ENCODE measurements around the gene LASP1.

The LASP1 gene

GRCh38 chr17:38868817-38869525 is 887 bp upstream of the LASP1 start:
- DNase-seq (ENCODE audit: low read depth in 2 of 2): peak; percentile 86 to 94

- DNase-seq (ENCODE audit: low read depth in 2 of 2): peak; percentile 51 to 66
Measured at GRCh38 chr17:38870259-38871165, 654 bp downstream of the LASP1 start.

DNA sequence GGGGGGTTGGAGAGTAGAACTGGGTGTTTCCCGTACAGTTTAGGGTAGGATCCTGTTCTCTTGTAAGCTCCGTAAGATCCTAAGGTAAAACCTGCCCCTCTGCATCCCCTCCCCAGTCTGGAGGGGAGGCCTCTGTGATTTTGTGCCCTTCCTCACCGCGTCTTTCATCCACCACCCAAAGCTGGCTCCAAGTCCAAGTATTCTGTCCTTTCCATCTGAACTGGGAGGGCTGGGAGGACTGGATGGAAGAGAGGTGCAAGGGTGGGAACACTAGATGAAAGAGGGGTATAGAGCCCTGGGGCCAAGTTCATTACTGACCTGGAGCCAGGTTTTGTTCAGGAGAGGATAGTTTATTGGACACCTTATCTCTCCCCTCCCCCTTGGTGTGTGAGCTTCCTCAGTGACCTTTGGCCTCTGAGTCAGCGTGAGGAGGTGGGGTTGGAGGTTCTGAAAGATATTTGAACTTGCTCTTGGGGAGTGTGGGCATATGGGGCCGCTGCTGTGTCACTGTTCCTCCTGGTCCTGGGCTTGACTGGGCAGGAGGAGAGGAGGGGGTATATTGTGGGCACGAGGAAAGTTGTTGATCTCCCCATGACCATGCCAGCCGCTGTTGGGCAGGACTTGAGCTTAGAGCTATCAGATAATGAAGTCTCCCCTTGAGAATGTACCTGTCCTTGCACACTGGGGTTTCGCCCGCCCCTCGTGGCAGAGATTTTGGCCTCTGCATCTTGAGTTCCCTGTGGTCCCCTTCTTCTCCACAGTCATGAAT is 1.6 kb downstream of the LASP1 start:
- DNase-seq (ENCODE audit: low read depth in 2 of 2): peak; percentile 58 to 73

GRCh38 chr17:38872027-38872511 is 2.2 kb downstream of the LASP1 start:
- no peak for DNase-seq (ENCODE audit: low read depth in 2 of 2)

DNA sequence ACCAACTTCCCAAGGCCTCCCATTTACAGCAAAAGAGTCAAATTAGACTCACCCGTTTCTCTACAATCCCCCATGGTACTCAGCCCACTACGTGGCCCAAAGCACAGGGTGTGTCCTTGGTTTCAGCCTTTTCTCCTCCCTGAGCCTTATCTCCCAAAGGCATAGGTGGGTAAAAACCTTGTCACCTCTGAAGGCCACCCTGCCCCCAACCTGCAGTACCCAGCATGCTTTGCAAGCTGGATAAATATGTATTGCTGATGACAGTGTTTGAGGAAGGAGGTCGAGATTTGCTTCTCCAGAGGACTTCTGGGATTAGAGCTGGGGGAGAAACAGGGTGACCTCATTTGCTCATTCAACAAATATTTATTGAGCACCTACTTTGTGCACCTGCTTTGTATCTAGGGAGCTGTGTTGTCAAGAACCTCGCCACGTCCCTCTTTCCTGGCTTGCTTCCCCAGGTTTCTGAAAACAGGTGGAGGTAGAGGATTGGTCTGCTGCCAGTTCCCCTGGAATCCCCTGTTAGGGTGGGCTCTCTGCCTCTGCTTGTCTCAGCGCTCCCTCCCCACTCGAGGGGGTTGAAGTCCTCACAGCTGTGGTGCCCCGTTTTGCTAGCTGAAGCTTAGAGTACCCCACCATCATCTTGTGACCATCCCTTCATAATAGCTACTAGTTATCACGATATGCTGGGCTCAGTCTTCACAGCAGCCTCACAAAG is 3.0 kb downstream of the LASP1 start:
- no peak for DNase-seq (ENCODE audit: low read depth in 2 of 2)

DNA sequence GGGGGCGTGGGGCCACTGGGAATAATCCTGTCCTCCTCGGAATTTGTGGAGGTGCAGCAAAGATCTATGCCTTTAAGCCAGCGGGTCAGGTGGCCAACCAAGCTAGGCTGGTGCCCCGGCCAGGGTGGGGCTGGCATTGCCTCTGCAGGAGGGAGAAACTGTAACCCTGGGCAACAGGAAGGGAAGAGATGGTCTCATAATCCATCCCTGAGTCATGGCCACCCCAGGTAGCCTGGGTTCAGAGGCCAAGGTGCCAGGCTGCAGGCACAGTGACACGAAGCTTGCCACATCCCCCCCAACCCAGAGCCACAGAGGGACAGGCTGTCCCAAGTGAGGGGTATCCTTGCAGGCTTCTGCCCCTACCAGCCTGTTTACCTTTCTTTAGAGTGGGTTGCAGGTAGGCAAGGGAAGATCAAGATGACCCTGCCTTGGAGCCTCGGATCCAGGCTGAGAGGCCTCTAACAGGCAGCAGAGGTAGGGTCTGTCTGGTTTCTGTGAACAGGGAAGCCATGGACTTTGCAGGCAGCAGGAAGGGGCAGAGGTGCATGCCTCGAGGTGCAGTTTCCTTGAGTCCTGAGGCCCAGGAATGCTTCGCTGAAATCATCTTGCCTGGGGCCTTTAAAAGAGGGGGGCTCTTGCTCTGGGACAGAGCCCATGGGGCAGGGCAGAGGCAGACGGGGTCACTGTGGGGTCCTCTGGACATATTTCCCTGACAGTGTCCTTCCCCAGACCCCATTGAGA is 4.0 kb downstream of the LASP1 start:
- no peak for DNase-seq (ENCODE audit: low read depth in 2 of 2)

- no peak for DNase-seq (ENCODE audit: low read depth in 2 of 2)
Measured at GRCh38 chr17:38874505-38875400, 4.9 kb downstream of the LASP1 start.

DNA sequence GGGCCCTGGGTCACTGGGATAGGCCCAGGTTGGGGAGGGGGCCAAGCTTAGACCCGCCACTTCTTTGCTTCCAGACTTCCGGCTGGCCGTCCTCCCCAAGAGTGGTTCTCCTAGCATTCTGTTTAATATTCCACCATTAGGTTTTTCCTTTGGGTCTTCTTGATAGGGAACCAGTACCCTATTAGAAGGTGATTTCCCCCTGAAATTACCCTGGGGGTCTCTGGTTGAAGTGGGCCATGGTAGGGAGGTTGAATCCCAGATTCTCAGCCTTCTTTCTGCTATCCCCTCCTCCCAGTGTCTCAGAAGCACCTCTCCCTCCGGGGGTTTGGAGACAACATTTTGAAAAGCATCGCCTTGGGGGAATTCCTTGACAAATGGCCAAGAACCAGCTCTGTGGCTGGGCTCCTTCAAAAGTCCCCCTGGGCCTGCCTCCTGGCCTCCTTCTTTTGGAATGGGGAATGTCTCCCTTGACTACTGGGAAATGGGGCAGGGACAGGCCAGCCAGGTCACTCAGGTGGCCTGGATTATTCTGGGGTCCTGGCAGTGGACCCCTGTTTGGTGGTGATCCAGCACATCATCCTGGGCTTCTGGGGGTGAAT is 5.7 kb downstream of the LASP1 start:
- no peak for DNase-seq (ENCODE audit: low read depth in 2 of 2)

DNA sequence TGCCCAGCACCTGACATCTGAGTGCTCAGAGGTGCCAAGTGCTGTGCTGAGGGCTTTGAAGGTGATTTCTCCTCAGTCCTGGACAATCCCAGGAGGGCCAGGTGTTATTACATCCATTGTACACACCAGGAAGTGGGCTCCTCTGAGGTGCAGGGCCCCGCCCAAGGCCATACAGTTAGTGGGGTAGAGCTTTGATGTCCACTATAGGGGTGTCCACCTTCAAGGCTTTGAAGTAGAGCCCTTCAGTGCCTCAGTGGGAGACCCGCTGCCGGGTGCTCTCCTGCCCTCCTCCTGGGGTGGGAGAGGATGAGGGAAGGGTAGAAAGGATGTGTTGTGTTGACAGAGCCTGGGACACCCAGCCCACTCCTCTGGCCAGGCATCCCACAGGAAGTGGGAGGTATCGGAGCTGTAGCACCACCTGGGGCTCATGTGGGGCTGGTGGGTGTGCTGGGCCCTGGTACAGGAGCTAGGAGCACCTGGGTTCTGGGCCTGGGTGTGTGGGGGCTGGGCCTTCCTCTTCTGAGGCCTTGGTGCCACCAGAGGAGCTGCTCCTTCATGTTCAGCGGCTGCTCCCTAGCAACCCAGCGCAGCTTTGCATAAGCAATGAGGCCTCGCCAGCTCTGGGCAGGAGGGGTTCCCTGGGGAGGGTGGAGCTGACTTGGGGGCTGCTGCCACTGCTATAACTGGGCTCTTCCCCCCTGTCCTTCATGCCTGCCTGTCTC is 7.4 kb downstream of the LASP1 start:
- no peak for DNase-seq (ENCODE audit: low read depth in 2 of 2)

GRCh38 chr17:38879878-38880665 is 10.2 kb downstream of the LASP1 start:
- no peak for DNase-seq (ENCODE audit: low read depth in 2 of 2)

DNA sequence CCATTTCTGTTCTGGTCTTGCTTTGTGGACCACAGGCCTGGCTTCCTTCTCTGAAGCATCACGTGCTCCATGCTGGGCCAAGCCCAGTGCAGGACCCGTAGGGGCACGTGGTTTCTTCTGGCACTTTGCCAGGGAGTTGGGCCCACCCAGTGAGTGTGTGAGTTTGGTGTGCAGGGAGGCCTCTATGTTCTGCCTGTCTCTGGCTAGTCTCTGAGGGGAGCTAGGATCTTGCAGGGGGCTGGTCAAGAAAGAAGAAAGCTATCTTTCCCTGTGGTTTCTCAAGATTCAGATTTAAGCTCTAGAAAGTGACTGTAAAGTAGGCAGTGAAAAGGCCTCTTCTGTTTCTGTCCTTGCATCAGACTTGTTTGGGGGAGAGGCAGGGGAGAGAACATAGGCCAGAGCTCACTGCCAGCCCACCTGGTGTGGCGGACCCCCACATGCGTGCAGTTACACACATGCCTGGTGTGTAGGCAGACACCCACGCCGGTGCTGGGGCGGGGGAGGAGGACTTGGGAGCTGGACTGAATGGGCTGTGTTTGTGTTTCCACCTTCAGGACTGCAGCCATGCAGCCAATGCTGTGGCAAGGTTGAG is 11.8 kb downstream of the LASP1 start:
- DNase-seq (ENCODE audit: low read depth in 2 of 2): peak in 1 of 2 donors; percentile 52

- DNase-seq (ENCODE audit: low read depth in 2 of 2): no peak
Measured at GRCh38 chr17:38882870-38883269, 13.0 kb downstream of the LASP1 start.

GRCh38 chr17:38883592-38884526 is 14.0 kb downstream of the LASP1 start:
- no peak for DNase-seq (ENCODE audit: low read depth in 2 of 2)

DNA sequence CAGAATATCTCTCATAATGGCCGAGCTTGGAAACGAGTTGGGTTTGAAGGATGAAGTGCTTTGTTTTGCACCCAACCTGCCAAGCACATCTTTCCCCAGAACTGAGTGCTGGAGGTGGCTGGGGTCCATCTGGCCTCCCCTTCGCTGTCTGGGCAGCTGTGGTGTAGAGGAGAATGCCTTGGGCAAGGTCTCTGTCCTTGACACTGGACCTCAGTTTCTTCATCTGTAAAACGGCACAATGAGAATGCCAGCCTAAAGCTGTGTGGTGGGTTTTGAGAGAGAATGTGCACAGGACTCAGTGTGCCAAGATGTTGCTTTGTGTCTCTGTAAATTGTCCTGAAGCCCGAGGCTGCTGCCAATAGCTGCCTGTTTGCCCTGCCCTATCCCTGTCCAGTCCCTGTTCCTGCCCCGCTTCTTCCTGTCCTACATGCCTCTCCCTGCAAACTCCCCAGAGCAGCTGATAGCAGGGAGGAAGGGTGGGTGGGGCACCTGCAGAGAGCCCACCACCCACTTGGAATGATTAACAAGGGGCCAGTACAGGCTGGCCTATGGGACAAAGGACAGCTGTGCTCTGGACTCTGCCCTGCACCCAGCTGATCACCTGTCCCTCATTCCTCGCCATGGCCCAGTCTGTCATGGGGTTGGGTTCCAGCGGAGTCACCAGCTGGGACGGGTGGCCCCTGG is 15.3 kb downstream of the LASP1 start:
- no peak for DNase-seq (ENCODE audit: low read depth in 2 of 2)

All from stimulated activated CD4-positive, alpha-beta T cell treated with anti-CD3 and anti-CD28 coated beads, Interleukin-4, amount 100 ng/mL, for 48 hours (primary cell).